Mucosa of stomach (tissue), 1 donor: ENCODE measurements around the gene ATP12A.

ENCODE experiments used
- H3K27me3 ChIP-seq: one replicate; pipeline ENCODE4 v1.7.0; 2013; ENCODE audit warnings: mild to moderate bottlenecking, low read length; ENCODE audit not compliant: control insufficient read depth, insufficient read depth
- H3K36me3 ChIP-seq: one replicate; pipeline ENCODE4 v1.7.0; 2013; ENCODE audit warnings: low read length; ENCODE audit not compliant: control insufficient read depth, insufficient read depth
- H3K4me1 ChIP-seq: one replicate; pipeline ENCODE4 v1.7.0; 2013; ENCODE audit warnings: mild to moderate bottlenecking, low read length; ENCODE audit not compliant: control insufficient read depth, insufficient read depth
- H3K4me3 ChIP-seq: one replicate; pipeline ENCODE4 v1.7.0; 2013; ENCODE audit warnings: low read length
- H3K9ac ChIP-seq: one replicate; pipeline ENCODE4 v1.7.0; 2013; ENCODE audit warnings: mild to moderate bottlenecking, low read length, moderate library complexity
- H3K9me3 ChIP-seq: one replicate; pipeline ENCODE4 v1.7.0; 2013; ENCODE audit warnings: mild to moderate bottlenecking, low read length, moderate library complexity; ENCODE audit not compliant: control insufficient read depth
- donor health status: Pancreatic carcinoma.

Gene ATP12A

DNA sequence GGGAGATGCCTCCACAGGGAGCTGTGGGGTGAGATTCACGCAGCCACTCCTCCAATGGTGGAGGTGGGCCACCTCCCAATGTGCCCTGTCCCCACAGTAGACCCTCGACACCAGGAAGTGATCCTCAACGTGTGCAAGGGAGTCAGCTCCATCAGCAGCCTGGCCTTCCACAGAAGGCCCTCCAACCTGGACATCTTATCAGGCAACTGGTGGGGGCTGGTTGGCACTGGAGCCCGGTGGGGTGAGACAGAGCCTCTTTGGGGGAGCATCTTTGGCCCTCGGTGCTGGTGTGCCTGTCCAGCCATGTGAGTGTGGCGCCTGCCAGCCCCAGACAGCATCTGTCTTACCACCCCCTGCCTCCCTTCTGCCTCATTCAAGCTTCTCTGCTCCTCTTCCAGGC is 64.0 kb downstream of the ATP12A start:
- Histone ChIP-seq H3K36me3 (no peaks in the 10 kb centered on the region), H3K9ac (no peak overlapping the region), H3K27me3 (peaks cover 24% of the 10 kb centered on the region), H3K4me3 (no peak overlapping the region), H3K4me1 (no peaks in the 10 kb centered on the region), H3K9me3 (no peaks in the 10 kb centered on the region)

DNA sequence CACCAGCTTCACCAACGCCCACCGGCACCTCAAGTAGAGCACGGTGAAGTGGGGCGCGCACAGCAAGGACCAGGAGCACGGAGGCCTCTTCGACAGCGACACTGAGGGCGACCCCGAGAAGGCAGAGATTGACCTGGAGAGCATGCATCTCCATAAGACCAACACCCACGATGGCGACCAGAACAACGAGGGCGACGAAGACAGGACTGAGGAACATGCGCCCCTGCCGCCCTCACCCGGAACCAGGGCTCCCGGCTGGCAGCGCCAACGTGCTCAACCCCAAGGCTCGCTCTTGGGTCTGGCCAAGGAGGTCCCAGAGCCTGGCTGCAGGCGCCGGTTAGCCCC is 65.3 kb downstream of the ATP12A start:
- Histone ChIP-seq H3K4me3 (no peak overlapping the region), H3K4me1 (no peaks in the 10 kb centered on the region), H3K36me3 (no peaks in the 10 kb centered on the region), H3K27me3 (peaks cover 26% of the 10 kb centered on the region), H3K9me3 (no peaks in the 10 kb centered on the region), H3K9ac (no peak overlapping the region)

DNA sequence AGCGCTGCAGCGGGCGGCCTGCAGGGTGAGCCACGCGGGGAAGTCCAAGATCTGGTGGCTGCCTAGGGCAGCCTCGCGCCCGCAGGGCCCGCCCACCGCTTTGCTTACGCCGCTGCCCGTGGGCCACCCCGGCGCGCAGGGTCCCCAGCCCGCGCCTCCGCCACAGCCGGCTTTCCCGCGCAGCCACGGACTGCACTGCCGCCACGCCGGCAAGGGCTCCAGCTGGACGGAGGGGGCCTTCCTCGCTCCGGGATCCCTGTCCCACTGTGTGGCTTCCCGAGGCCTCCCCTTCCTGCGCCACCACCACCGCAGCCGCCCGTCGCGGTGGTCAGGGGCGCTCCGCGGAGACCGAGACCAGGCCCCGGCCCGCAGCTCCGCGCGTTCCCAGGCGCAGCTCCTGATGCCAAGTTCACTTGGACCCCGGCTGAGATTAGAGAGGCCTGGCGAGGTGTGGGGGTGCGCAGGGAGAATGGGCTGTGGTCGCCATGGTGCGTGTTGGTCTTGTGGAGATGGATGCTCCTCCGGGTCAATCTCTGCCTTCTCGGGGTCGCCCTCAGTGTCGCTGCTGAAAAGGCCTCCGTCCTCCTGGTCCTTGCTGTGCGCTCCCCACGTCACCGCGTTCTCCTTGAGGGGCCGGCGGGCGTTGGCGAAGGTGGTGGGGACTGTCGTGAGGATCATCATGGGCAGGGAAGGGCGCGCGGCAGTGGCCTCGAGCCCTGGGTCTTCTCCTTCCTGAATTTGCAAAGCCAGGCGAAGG is 65.8 kb downstream of the ATP12A start:
- no peaks in the 10 kb centered on the region for H3K9me3 ChIP-seq
- H3K4me1 ChIP-seq = no peaks in the 10 kb centered on the region
- no peak overlapping the region for H3K9ac ChIP-seq
- no peaks in the 10 kb centered on the region for H3K36me3 ChIP-seq
- no peak overlapping the region for H3K4me3 ChIP-seq
- H3K27me3 ChIP-seq = peaks cover 26% of the 10 kb centered on the region

DNA sequence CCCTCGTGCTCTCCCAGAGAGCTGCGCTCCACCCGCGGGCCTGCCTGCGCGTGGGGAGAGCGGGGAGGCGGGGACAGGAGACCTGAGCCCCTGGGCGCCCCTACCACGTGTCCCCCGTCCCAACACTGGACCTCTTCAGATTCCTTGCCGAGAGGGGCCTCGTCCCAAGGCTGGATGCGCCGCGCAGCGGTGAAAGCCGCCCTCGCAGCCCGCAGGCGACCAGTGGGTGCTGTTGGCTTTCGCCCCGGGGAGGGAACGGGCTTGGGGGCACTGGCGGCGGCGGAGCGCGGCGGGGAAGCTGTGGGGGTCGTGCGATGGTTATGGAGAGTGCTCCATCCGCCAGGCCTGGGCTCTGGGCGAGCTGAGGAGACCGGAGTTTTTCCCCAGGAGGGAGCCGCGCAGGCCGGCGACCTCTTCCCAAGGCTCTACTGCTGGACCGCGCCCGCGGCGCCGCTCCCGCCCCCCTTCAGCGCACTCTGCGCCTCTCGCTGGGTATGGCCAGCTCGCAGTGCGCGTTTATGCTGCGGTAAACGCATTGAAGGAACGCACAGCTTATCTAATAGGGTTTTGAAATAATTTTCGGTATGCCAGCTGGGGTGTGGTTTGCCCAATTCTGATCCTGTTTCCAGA is 66.5 kb downstream of the ATP12A start:
- Histone ChIP-seq H3K36me3 (no peaks in the 10 kb centered on the region), H3K27me3 (peaks cover 26% of the 10 kb centered on the region), H3K9me3 (no peaks in the 10 kb centered on the region), H3K9ac (no peak overlapping the region), H3K4me1 (no peaks in the 10 kb centered on the region), H3K4me3 (no peak overlapping the region)

DNA sequence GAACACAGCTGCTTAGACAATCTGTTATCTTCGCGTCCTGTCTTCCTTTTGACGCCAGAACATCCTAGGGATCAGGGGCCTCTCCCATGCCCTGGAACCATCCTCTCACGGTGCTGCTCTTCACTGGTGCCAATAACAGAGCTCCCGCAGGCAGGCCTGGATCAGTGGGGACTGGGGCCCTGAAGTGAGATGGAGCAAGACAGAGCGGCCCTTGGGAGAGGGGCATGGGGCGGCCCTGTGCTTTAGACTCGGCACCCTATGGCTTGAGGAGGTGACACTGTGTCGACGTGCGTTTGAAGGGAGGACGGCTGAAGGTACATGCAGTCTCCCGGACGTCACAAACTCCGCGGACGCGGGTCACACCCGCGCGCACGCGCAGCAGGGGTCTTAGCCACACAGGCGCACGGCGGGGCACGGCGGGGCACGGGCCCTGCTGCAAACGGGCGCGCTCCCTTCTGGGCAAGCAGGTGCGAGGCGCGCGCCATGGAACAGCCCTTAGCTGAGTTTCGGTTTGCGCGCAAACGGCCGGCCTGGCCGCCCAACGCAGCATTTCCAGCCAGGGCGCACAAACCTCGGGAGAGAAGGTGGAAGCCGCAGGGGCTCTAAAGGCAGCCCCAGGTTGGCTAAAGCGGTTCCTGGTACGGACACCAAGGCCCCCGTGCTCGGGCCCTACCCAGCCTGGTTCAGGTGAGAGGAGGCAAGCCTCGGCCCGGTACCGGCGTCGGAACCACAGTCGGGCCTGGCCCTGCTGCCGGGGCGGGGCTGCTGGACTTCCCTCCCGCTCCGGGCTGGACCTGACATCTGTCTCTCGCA is 67.2 kb downstream of the ATP12A start:
- no peaks in the 10 kb centered on the region for H3K36me3 ChIP-seq
- H3K9ac ChIP-seq = no peak overlapping the region
- no peak overlapping the region for H3K4me3 ChIP-seq
- H3K9me3 ChIP-seq = no peaks in the 10 kb centered on the region
- H3K4me1 ChIP-seq = no peaks in the 10 kb centered on the region
- H3K27me3 ChIP-seq = peaks cover 26% of the 10 kb centered on the region

DNA sequence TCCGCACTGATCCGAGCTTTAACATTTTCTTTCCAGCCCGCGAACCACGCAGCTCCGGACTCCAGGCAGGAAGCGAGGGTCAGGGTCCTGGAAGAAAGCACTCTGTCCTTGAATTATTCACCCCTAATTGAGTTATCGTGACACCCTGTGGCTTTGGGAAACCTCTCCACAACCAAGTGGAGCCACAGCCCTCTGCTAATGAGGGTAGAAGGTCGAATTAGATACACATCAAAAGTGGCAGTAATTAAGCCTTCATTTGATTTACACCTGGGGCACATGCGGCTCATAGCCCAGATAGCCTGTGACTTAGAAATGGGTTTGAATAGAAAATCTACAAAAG is 67.8 kb downstream of the ATP12A start:
- no peaks in the 10 kb centered on the region for H3K36me3 ChIP-seq
- H3K9ac ChIP-seq = no peak overlapping the region
- H3K27me3 ChIP-seq = peaks cover 26% of the 10 kb centered on the region
- no peaks in the 10 kb centered on the region for H3K4me1 ChIP-seq
- no peak overlapping the region for H3K4me3 ChIP-seq
- H3K9me3 ChIP-seq = no peaks in the 10 kb centered on the region

DNA sequence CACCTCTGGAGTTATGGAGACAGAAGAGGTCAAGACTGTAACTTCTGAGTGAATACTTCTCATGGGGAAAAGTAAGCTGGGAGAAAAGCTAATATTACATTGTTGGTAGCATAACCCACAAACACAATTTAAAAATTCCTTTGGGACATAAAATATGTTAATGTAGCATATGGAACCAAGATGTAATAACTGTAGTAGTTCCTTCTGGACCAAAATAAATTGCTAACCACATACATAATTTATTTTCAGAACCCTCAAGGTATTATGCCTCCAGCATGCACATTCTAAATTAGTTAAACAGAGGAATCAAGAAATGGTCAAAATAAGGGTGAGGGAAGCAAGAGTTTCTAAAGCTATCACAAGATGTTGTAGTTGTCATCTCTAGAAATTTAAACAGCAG is 79.0 kb downstream of the ATP12A start:
- Histone ChIP-seq H3K4me1 (no peaks in the 10 kb centered on the region), H3K9me3 (no peaks in the 10 kb centered on the region), H3K36me3 (no peaks in the 10 kb centered on the region), H3K4me3 (no peak overlapping the region), H3K9ac (no peak overlapping the region), H3K27me3 (peaks cover 4% of the 10 kb centered on the region)
